Activated T-cell treated with anti-CD3 and anti-CD28 coated beads, Interleukin-2, amount 50 U/mL, for 72 hours (primary cell): ENCODE results near the gene CLEC12A. TPM values are rescaled to one million over a fixed set of nuclear protein-coding genes. Genes with fewer than 3 reads are reported as not detected.

Experiments used
- ATAC-seq, 2 donors: fragments of 150-1000 bp; cut with Tn5 transposase; replicated peaks in 1 of 2; 2 replicates each; pipeline ENCODE4 v1.10.0; 2021; ENCODE audit warnings: moderate library complexity in 2 of 2, mild to moderate bottlenecking in 1 of 2
- DNase-seq, 2 donors: peaks; one replicate each; pipeline ENCODE4 v3.0.0; 2021 to 2022; ENCODE audit warnings: mixed read lengths in 1 of 2
- H3K27ac Mint-ChIP-seq: one replicate; pipeline ENCODE4 v1.8.0; 2022; ENCODE audit warnings: mild to moderate bottlenecking, moderate library complexity, mixed read lengths
- H3K27me3 Mint-ChIP-seq: one replicate; pipeline ENCODE4 v1.8.0; 2022; ENCODE audit warnings: low read depth, mixed read lengths
- H3K36me3 Mint-ChIP-seq, 2 donors: one replicate each; pipeline ENCODE4 v1.8.0; 2022; ENCODE audit warnings: mixed read lengths in 2 of 2, mild to moderate bottlenecking in 1 of 2; ENCODE audit not compliant: insufficient read depth in 2 of 2
- H3K4me1 Mint-ChIP-seq: one replicate; pipeline ENCODE4 v1.8.0; 2022; ENCODE audit warnings: low read depth, mixed read lengths
- H3K4me3 Mint-ChIP-seq, 2 donors: one replicate each; pipeline ENCODE4 v1.8.0; 2022; ENCODE audit warnings: mild to moderate bottlenecking in 2 of 2, mixed read lengths in 2 of 2, moderate library complexity in 2 of 2
- H3K9me3 Mint-ChIP-seq, 2 donors: one replicate each; pipeline ENCODE4 v1.8.0; 2022; ENCODE audit warnings: mixed read lengths in 2 of 2
- total RNA-seq, 2 donors: library from RNA; stranded (reverse); gene quantifications; one replicate each; pipeline ENCODE4 v1.2.3, GENCODE V29; 2022

CLEC12A gene
- total RNA-seq, 2 donors from 2014 or later: 0.16 TPM; not detected in 1

DNA sequence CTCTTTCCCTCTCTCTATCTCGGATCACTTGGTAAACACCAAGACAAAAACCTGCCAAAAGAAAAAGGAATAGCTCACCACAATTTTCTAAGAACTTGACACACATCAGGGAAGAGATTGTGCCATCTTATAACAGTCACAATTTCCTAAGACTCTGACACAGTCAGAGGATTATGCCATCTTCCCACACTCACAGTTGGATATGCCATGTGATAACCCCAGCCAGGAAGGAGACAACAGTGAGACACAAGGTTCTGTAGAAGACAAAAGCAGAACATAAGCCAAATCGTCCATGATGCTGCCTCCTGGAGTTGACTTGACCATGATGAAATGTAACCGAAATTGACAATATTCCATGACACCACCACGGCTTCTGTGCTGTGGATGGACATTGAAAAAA, 56.5 kb downstream of the CLEC12A start:
- H3K4me3 Mint-ChIP-seq: no peak overlapping the region
- no peaks in the 10 kb centered on the region for H3K36me3 Mint-ChIP-seq
- H3K9me3 Mint-ChIP-seq: no peaks in the 10 kb centered on the region
- H3K4me1 Mint-ChIP-seq: no peaks in the 10 kb centered on the region
- H3K27me3 Mint-ChIP-seq: no peaks in the 10 kb centered on the region
- no peak overlapping the region for H3K27ac Mint-ChIP-seq
- DNase-seq: no peak
- ATAC-seq: no peak

- no peak within 1 kb of the TSS for H3K27ac Mint-ChIP-seq
- H3K9me3 Mint-ChIP-seq: no peaks in the 10 kb centered on the region
- H3K4me3 Mint-ChIP-seq: no peak within 1 kb of the TSS
- ATAC-seq (no peak), DNase-seq (no peak)
- no peaks in the 10 kb centered on the region for H3K4me1 Mint-ChIP-seq
- no peaks in the 10 kb centered on the region for H3K27me3 Mint-ChIP-seq
- no peaks in the 10 kb centered on the region for H3K36me3 Mint-ChIP-seq
Measured at GRCh38 chr12:10030446-10030845, 59.2 kb downstream of the CLEC12A start, which contains the start of gene CLEC9A. Gene CLEC9A (plus strand): TSS chr12:10030682. CDS start chr12:10052688, 22,006 bp downstream.

DNA sequence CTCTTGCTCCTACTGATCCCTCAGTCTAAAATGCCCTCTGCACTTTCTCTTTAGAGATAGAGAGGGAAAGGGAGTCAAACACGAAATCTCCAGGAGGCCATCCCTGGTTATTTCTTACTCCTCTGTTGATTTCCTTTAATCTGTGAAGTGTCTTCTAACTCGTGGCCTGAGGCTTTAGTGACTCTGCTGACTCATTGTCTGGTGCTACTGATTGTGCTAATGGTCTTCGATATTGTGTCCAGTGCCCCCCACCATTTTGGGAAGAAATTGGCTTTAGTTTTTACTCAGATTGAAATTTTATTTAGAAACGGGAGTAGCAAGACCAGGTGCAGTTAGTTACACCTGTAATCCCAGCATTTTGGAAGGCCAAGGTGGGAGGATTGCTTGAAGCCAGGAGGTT, 60.1 kb downstream of the CLEC12A start:
- Mint-ChIP-seq H3K27ac (no peak overlapping the region), H3K4me1 (no peaks in the 10 kb centered on the region), H3K4me3 (no peak overlapping the region), H3K9me3 (no peaks in the 10 kb centered on the region), H3K27me3 (no peaks in the 10 kb centered on the region), H3K36me3 (no peaks in the 10 kb centered on the region)
- no peak for DNase-seq
- ATAC-seq: no peak

- DNase-seq (no peak), ATAC-seq (no peak)
- Mint-ChIP-seq H3K4me1 (no peaks in the 10 kb centered on the region), H3K4me3 (no peak overlapping the region), H3K27ac (no peak overlapping the region), H3K9me3 (no peaks in the 10 kb centered on the region), H3K27me3 (no peaks in the 10 kb centered on the region), H3K36me3 (no peaks in the 10 kb centered on the region)
Measured at GRCh38 chr12:10031771-10032175, 60.6 kb downstream of the CLEC12A start.

DNA sequence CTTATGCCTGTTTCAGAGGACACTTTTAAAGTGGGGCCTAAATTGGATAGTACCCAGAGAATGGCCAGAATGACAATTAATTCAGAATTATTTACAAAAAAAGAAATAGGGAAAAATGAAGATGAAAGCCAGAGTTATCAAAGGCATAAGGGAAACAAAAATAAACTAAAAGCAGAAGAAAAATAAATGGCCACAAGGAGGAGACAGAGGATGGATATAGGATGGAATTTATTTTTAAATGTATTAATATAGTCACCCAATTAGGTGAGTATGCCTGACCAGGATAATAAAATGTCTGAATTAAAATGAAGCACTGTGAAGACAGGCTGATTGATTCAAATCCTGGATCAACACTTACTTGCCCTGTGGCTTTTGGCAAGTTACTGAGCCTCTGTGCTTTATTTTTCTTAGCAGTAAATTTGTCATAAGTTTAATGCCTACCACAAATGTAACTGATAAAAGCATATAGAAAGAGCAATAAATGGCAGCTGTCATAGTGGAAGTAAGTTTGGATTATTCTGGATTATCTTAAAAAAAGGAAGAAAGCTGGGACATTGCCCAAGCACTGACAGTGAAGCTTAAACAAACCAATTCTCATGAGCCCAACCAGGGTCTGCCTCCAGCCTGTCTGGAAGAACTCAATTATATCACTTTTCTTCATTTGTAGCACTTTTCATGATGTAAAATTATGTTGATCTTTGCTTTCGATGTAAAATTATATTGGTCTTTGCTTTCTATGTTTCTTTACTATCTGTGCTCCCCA, 62.8 kb downstream of the CLEC12A start:
- ATAC-seq (no peak), DNase-seq (no peak)
- Mint-ChIP-seq H3K27me3 (no peaks in the 10 kb centered on the region), H3K36me3 (no peaks in the 10 kb centered on the region), H3K4me3 (no peak overlapping the region), H3K4me1 (no peaks in the 10 kb centered on the region), H3K27ac (no peak overlapping the region), H3K9me3 (no peaks in the 10 kb centered on the region)

Other genes starting within 250 kb of the CLEC12A start
- gene CLECL1, start 238.3 kb upstream of the CLEC12A start, total RNA-seq: 10 to 100 TPM; 11.5 to 13.8 TPM
- gene CD69, start 210.5 kb upstream of the CLEC12A start, total RNA-seq: 100 to 1,000 TPM; 126 to 158 TPM
- gene KLRF1, start 143.9 kb upstream of the CLEC12A start, total RNA-seq: under 1 TPM; 0.29 to 0.72 TPM
- gene CLEC2B, start 102.1 kb upstream of the CLEC12A start, total RNA-seq: 10 to 100 TPM; 28.0 to 29.5 TPM
- gene KLRF2, start 89.9 kb upstream of the CLEC12A start, total RNA-seq: not detected
- not detected for gene CLEC2A, start 39.0 kb upstream of the CLEC12A start, total RNA-seq
- not detected for gene CLEC1B, start 27.7 kb downstream of the CLEC12A start, total RNA-seq
- not detected for gene CLEC12B, start 39.2 kb downstream of the CLEC12A start, total RNA-seq
- not detected for gene CLEC9A, start 59.3 kb downstream of the CLEC12A start, total RNA-seq
- gene CLEC1A, start 127.6 kb downstream of the CLEC12A start, total RNA-seq: not detected
- not detected for gene CLEC7A, start 158.8 kb downstream of the CLEC12A start, total RNA-seq
- gene OLR1, start 200.7 kb downstream of the CLEC12A start, total RNA-seq: not detected
- not detected for gene TMEM52B, start 207.6 kb downstream of the CLEC12A start, total RNA-seq
- 10 to 100 TPM; 15.8 to 20.3 TPM for gene GABARAPL1, start 241.5 kb downstream of the CLEC12A start, total RNA-seq